Lung (tissue), 12 donors: Measurements from ENCODE around the gene DRGX. TPM values are rescaled to one million over a fixed set of nuclear protein-coding genes. Genes with fewer than 3 reads are reported as not detected.

ENCODE experiments used
- ATAC-seq: fragments of 200-7000 bp; cut with Tn5 transposase; one replicate; pipeline ENCODE4 v1.9.1; 2020; ENCODE audit warnings: moderate number of reproducible peaks; ENCODE audit not compliant: insufficient read depth, low FRiP score
- DNase-seq, 3 donors: peaks; one replicate each; pipeline ENCODE4 v3.0.0-alpha.2; 2013 to 2017
- H3K27ac ChIP-seq, 2 donors: one replicate each; pipeline ENCODE4 v1.5.1; 2013; ENCODE audit warnings: mild to moderate bottlenecking in 2 of 2, moderate library complexity in 2 of 2, control low read depth in 1 of 2, inconsistent platforms in 1 of 2, low read depth in 1 of 2, low read length in 1 of 2
- H3K27me3 ChIP-seq, 3 donors: one replicate each; pipeline ENCODE4 v1.5.1; 2013; ENCODE audit warnings: low read length in 2 of 3; ENCODE audit not compliant: control insufficient read depth in 3 of 3, insufficient read depth in 3 of 3
- H3K36me3 ChIP-seq, 4 donors: one replicate each; pipeline ENCODE4 v1.5.1; 2013; ENCODE audit warnings: low read length in 4 of 4, mild to moderate bottlenecking in 1 of 4, moderate library complexity in 1 of 4; ENCODE audit not compliant: control insufficient read depth in 4 of 4, insufficient read depth in 4 of 4
- H3K4me1 ChIP-seq, 5 donors: one replicate each; pipeline ENCODE4 v1.5.1; 2013; ENCODE audit warnings: low read length in 5 of 5, mild to moderate bottlenecking in 2 of 5, moderate library complexity in 1 of 5; ENCODE audit not compliant: control insufficient read depth in 5 of 5, insufficient read depth in 5 of 5
- H3K4me3 ChIP-seq: one replicate; pipeline ENCODE4 v1.5.1; 2013; ENCODE audit warnings: mild to moderate bottlenecking, control low read depth, moderate library complexity
- H3K9ac ChIP-seq, 2 donors: one replicate each; pipeline ENCODE4 v1.5.1; 2013; ENCODE audit warnings: low read length in 2 of 2, control low read depth in 1 of 2; ENCODE audit not compliant: insufficient read depth in 1 of 2
- H3K9me3 ChIP-seq, 4 donors: one replicate each; pipeline ENCODE4 v1.5.1; 2013; ENCODE audit warnings: low read length in 3 of 4, mild to moderate bottlenecking in 1 of 4, moderate library complexity in 1 of 4; ENCODE audit not compliant: control insufficient read depth in 4 of 4, insufficient read depth in 3 of 4
- CTCF ChIP-seq: IDR thresholded peaks from 2 replicates; pipeline ENCODE4 v1.5.1; 2012; ENCODE audit warnings: mild to moderate bottlenecking; ENCODE audit errors: control extremely low read depth, extremely low read depth
- WGBS, 2 donors: extraction: QIAGEN DNeasy Blood & Tissue Kit; methylation state at CpG; one replicate each; pipeline ENCODE4 v1.1.7; 2013; 5-methylcytosine and 5-hydroxymethylcytosine counted together
- polyA plus RNA-seq, 2 donors: library from polyadenylated mRNA; stranded (reverse); fragments of 200-250 nt; gene quantifications; one replicate each; pipeline ENCODE4 v1.2.1, GENCODE V29; 2013
- total RNA-seq, 2 donors: library from RNA; depleted of rRNA in 1 of 2; stranded (reverse); fragments of >200 nt in 1 of 2; gene quantifications; one replicate each; pipeline ENCODE4 v1.2.1, GENCODE V29; 2014 to 2021
- donor health status: control.
- donor health status: control.
- donor health status: Bipolar disorder and iron deficiency.
- donor health status: healthy.
- donor health status: DM: yes; HTN: yes; CAD: no.

DRGX gene
- total and polyA plus RNA-seq, 4 donors: 0.10 TPM; not detected in 3

GRCh38 chr10:49412571-49412970 is 16.7 kb upstream of the DRGX start:
- WGBS, 2 donors: 95 to 96% methylated on average over 4 of the region's 4 CpGs

GRCh38 chr10:49410365-49411074 is 14.6 kb upstream of the DRGX start:
- Histone ChIP-seq H3K36me3 (no peaks in the 10 kb centered on the region), H3K9me3 (no peaks in the 10 kb centered on the region), H3K4me1 (no peaks in the 10 kb centered on the region), H3K9ac (no peak overlapping the region), H3K27ac (no peak overlapping the region), H3K27me3 (peaks cover 0 to 10% (median 3%) of the 10 kb centered on the region in 3 donors), H3K4me3 (no peak overlapping the region)
- DNase-seq (no peak), ATAC-seq (peak; percentile 5)
- WGBS, 2 donors: 64 to 84% methylated on average over 7 of the region's 7 CpGs
- no peak for TF ChIP-seq CTCF

More at GRCh38 chr10:49412571-49412970, 16.7 kb upstream of the DRGX start:
- no peaks in the 10 kb centered on the region for H3K36me3 ChIP-seq
- no peak overlapping the region for H3K27ac ChIP-seq
- ATAC-seq: no peak
- DNase-seq: no peak
- peaks cover 0 to 5% (median 0%) of the 10 kb centered on the region in 3 donors for H3K27me3 ChIP-seq
- TF ChIP-seq CTCF: no peak
- no peak overlapping the region for H3K4me3 ChIP-seq
- H3K9ac ChIP-seq: no peak overlapping the region
- H3K9me3 ChIP-seq: no peaks in the 10 kb centered on the region
- no peaks in the 10 kb centered on the region for H3K4me1 ChIP-seq

GRCh38 chr10:49409755-49410154 is 13.9 kb upstream of the DRGX start:
- H3K4me1 ChIP-seq: no peaks in the 10 kb centered on the region
- 88 to 89% methylated on average over 4 of the region's 4 CpGs for WGBS, 2 donors
- H3K36me3 ChIP-seq: no peaks in the 10 kb centered on the region
- ATAC-seq: no peak
- H3K9ac ChIP-seq: no peak overlapping the region
- no peak for TF ChIP-seq CTCF
- DNase-seq: no peak
- H3K4me3 ChIP-seq: no peak overlapping the region
- peaks cover 0 to 14% (median 3%) of the 10 kb centered on the region in 3 donors for H3K27me3 ChIP-seq
- no peaks in the 10 kb centered on the region for H3K9me3 ChIP-seq
- no peak overlapping the region for H3K27ac ChIP-seq
